ENCODE results near the gene MARK4.

MARK4 gene

DNA sequence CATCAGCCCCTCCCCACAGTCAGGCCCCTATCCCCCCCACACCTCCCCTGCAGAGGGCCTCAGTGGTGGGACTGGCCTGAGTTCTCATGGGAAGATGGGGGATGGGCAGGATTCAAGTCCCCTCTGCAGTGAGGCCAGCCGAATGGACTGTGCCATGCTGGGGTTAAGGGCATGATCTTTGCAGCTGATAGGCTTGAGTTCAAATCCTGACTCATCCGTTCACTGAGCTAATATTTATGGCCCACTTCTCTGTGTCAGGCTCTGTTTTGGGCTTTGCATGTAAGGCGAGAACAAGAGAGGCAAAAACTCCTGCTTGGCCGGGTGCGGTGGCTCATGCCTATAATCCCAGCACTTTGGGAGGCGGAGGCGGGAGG, 20.7 kb downstream of the MARK4 start:
- no peak overlapping the region for H3K9ac ChIP-seq (ENCODE audit: insufficient read length)
- TF ChIP-seq POLR2AphosphoS5 (IDR thresholded peaks at IDR 0.05; ENCODE audit: borderline replicate concordance, low read depth, low read length): no peak
- TF ChIP-seq EZH2 (IDR thresholded peaks at IDR 0.05): no peak
- TF ChIP-seq FOXP2 (optimal IDR thresholded peaks at IDR 0.05; ENCODE audit: control extremely low read depth, extremely low read length, insufficient read depth): no peak

DNA sequence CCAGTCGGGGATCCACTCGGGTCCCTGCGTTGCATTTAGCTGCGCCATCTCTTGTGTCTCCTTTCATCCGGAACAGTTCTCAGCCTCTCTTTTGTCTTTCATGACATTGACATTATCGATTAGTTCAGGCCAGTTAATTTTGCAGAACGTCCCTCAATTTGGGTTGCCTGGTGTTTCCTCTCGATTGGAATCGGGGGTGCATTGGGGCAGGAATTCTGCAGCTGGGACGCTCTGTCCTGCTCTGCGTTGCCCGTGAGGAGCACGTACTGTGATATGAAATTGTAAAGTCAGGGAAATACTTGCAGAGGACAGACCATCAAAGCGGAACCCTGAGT, 22.4 kb downstream of the MARK4 start:
- H3K27ac ChIP-seq: peak overlapping the region; percentile 72
- peak overlapping the region; percentile 11; the same call in 1 of the 2 replicates for H3K4me3 ChIP-seq
- TF ChIP-seq POLR2AphosphoS5 (IDR thresholded peaks at IDR 0.05; ENCODE audit: borderline replicate concordance, low read depth, low read length) (no peak), FOXP2 (optimal IDR thresholded peaks at IDR 0.05; ENCODE audit: control extremely low read depth, extremely low read length, insufficient read depth) (no peak)
- no peaks in the 10 kb centered on the region for H3K9me3 ChIP-seq (ENCODE audit: low read depth, low read length)
- H3K36me3 ChIP-seq (ENCODE audit: insufficient read depth, low read length): peaks cover 6% of the 10 kb centered on the region; the same call in 1 of the 2 replicates
- H3K9ac ChIP-seq (ENCODE audit: insufficient read length): no peak overlapping the region
- no peak for DNase-seq (ENCODE audit: low read depth, low spot score)

More for the DNA sequence above, 20.7 kb downstream of the MARK4 start:
- DNase-seq (ENCODE audit: low read depth, low spot score): no peak
- Histone ChIP-seq H3K27ac (no peak overlapping the region), H3K9me3 (ENCODE audit: low read depth, low read length) (no peaks in the 10 kb centered on the region), H3K36me3 (ENCODE audit: insufficient read depth, low read length) (peaks cover 6% of the 10 kb centered on the region; the same call in 1 of the 2 replicates), H3K4me3 (no peak overlapping the region)

DNA sequence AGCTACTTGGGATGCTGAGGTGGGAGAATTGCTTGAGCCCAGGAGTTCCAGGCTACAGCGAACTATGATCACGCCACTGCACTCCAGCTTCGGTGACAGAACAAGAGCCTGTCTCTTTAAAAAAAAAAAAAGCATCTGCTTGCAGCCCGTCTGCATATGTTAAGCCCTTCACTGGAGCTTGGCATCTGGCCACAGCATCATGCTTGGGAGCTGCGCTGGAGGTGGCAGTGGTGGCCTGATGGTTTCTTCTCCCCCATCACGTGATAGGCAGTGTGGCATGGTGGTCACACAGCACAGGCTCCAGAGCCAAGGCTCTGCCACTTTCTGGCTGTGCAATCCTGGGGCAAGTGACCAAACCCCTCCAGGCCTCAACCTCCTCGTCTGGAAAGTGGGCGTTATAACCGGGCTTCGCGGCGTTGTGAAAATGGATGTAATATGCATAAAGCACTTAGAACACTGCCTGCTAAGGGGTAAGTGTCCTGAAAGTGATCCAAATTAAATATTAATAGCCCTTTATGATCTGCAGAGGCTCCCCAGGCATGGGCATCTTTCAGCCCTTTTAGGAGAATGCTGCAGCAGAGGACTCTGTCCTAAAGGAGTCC, 24.4 kb downstream of the MARK4 start:
- peaks cover 6% of the 10 kb centered on the region; the same call in 1 of the 2 replicates for H3K36me3 ChIP-seq (ENCODE audit: insufficient read depth, low read length)
- no peaks in the 10 kb centered on the region for H3K9me3 ChIP-seq (ENCODE audit: low read depth, low read length)
- H3K4me3 ChIP-seq: no peak overlapping the region
- H3K27ac ChIP-seq: peak overlapping the region; percentile 89; the same call in 1 of the 2 replicates
- peak; percentile 33; the same call in 1 of the 2 replicates for TF ChIP-seq POLR2AphosphoS5 (IDR thresholded peaks at IDR 0.05; ENCODE audit: borderline replicate concordance, low read depth, low read length)
- no peak for TF ChIP-seq FOXP2 (optimal IDR thresholded peaks at IDR 0.05; ENCODE audit: control extremely low read depth, extremely low read length, insufficient read depth)
- TF ChIP-seq EZH2 (IDR thresholded peaks at IDR 0.05): no peak
- DNase-seq (ENCODE audit: low read depth, low spot score): no peak
- no peak overlapping the region for H3K9ac ChIP-seq (ENCODE audit: insufficient read length)

DNA sequence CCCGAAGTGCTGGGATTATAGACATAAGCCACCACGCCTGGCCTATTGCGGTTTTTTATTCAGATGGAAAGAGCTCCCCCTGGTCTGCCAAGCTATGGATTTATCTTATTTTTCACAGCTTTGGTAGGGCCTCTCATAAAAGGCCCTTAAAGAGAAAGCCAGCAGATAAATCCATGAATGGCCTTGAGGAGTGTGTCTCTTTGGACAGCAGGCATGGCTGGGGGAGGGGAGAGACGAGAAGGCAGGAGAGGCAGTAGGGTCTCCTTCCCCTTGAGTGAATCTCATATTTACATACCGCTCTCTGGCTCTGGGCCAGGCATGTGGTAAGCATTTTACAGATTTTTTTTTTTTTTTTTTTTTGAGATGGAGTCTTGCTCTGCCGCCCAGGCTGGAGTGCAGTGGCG, 25.2 kb downstream of the MARK4 start:
- Histone ChIP-seq H3K9ac (ENCODE audit: insufficient read length) (no peak overlapping the region), H3K27ac (peak overlapping the region; percentile 89), H3K9me3 (ENCODE audit: low read depth, low read length) (no peaks in the 10 kb centered on the region), H3K4me3 (peak overlapping the region; percentile 58; the same call in 1 of the 2 replicates), H3K36me3 (ENCODE audit: insufficient read depth, low read length) (peaks cover 5% of the 10 kb centered on the region; the same call in 1 of the 2 replicates)
- no peak for TF ChIP-seq FOXP2 (optimal IDR thresholded peaks at IDR 0.05; ENCODE audit: control extremely low read depth, extremely low read length, insufficient read depth)
- DNase-seq (ENCODE audit: low read depth, low spot score): peak; percentile 65

DNA sequence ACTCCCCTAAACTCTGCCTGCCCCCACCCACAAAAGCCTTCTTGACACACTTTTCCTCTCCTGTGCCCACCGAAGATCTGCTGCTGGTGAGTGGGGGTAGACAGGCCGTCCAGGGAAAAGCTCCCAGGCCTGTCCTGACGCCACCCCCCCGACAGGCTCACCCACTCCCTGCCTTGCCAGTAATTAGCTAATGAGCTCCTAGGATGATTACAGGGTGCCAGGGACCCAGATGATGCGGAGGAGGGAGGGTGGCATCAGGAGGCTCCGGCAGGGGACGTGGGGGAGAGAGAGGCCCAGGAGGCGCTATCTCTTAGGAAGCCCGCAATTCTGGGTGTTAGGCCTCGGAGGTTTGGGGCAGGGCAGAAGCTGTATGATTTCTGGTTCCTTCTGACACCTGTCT, 27.0 kb downstream of the MARK4 start:
- Histone ChIP-seq H3K9me3 (ENCODE audit: low read depth, low read length) (no peaks in the 10 kb centered on the region), H3K9ac (ENCODE audit: insufficient read length) (no peak overlapping the region), H3K36me3 (ENCODE audit: insufficient read depth, low read length) (peaks cover 3% of the 10 kb centered on the region; the same call in 1 of the 2 replicates), H3K4me3 (no peak overlapping the region), H3K27ac (no peak overlapping the region)
- TF ChIP-seq POLR2AphosphoS5 (IDR thresholded peaks at IDR 0.05; ENCODE audit: borderline replicate concordance, low read depth, low read length) (no peak), FOXP2 (optimal IDR thresholded peaks at IDR 0.05; ENCODE audit: control extremely low read depth, extremely low read length, insufficient read depth) (no peak), EZH2 (IDR thresholded peaks at IDR 0.05) (no peak)
- DNase-seq (ENCODE audit: low read depth, low spot score): no peak

DNA sequence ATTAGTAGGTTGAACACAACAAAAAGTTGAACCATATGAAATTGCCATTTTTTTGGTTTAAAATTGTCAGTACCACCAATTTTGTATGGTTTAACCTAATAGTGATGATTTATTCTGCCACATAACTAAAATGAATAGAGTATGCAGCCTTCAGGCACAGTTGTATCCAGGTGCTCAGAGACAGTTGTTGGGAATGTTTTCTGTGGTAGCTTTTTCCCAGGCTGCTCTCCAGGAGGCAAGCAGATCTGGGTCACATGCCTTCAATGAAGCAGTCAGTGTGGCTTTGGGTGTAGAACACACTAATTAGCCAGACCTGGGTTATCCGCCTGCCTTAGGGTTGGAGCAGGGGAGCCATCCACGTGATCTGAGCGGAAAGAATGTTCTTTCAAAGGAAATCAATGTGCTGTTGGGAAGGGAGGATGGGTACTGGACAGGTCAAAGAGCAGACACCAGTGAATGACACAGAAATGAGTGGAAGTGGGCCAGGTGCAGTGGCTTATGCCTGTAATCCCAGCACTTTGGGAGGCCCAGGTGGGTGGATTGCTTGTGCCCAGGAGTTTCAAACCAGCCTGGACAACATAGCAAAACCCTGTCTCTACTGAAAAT, 28.6 kb downstream of the MARK4 start:
- Histone ChIP-seq H3K4me3 (no peak overlapping the region), H3K9me3 (ENCODE audit: low read depth, low read length) (no peaks in the 10 kb centered on the region), H3K36me3 (ENCODE audit: insufficient read depth, low read length) (peaks cover 9% of the 10 kb centered on the region; the same call in 1 of the 2 replicates), H3K9ac (ENCODE audit: insufficient read length) (no peak overlapping the region), H3K27ac (no peak overlapping the region)
- TF ChIP-seq EZH2 (IDR thresholded peaks at IDR 0.05): no peak
- TF ChIP-seq POLR2AphosphoS5 (IDR thresholded peaks at IDR 0.05; ENCODE audit: borderline replicate concordance, low read depth, low read length): no peak
- no peak for TF ChIP-seq FOXP2 (optimal IDR thresholded peaks at IDR 0.05; ENCODE audit: control extremely low read depth, extremely low read length, insufficient read depth)
- no peak for DNase-seq (ENCODE audit: low read depth, low spot score)

DNA sequence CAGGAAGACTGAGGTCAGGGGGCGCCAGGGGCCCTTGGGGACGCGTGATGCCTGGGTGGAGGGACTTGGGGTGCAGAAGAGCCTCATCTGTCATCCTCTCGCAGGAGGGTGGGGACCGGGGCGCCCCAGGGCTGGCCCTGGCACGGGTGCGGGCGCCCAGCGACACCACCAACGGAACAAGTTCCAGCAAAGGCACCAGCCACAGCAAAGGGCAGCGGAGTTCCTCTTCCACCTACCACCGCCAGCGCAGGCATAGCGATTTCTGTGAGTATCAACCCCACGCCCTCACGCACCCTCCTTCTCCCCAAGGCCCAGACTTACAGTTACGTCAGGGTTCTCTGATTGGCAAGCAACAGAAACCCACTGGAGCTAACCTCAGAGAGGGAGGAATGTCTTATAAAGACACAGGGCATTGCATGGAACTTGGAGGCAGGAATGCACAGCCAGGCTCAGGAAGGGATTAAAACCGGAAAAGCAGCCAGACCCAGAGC, 29.4 kb downstream of the MARK4 start:
- DNase-seq (ENCODE audit: low read depth, low spot score): no peak
- no peak for TF ChIP-seq EZH2 (IDR thresholded peaks at IDR 0.05)
- no peak for TF ChIP-seq POLR2AphosphoS5 (IDR thresholded peaks at IDR 0.05; ENCODE audit: borderline replicate concordance, low read depth, low read length)
- TF ChIP-seq FOXP2 (optimal IDR thresholded peaks at IDR 0.05; ENCODE audit: control extremely low read depth, extremely low read length, insufficient read depth): no peak
- peak overlapping the region; percentile 68 for H3K27ac ChIP-seq
- peaks cover 9% of the 10 kb centered on the region; the same call in 1 of the 2 replicates for H3K36me3 ChIP-seq (ENCODE audit: insufficient read depth, low read length)
- no peak overlapping the region for H3K4me3 ChIP-seq
- no peak overlapping the region for H3K9ac ChIP-seq (ENCODE audit: insufficient read length)
- H3K9me3 ChIP-seq (ENCODE audit: low read depth, low read length): no peaks in the 10 kb centered on the region

DNA sequence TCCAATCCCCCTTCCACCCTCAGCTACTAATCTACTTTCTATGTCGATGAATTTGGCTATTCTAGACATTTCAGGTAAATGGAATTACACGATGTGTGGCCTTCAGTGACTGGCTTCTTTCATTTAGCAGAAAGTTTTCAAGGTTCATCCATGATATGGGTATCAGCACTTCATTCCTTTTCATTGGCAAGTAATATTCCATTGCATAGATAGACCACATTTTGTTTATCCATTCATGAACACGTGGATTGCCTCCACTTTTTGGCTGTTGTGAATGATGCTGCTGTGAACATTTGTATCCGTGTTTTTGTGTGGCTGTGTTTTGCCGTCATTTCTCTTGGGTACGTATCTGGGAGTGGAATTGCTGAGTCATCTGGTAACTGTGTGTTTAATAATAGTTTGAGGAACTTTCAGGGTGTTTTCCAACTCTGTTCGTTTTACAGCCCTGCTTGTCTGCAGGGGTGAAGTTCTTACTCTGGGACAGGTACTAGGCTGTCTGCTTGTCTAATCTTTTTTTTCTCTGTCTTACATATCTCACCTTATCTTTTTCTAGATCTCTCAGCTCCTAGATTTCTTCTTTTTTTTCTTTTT, 32.5 kb downstream of the MARK4 start:
- DNase-seq (ENCODE audit: low read depth, low spot score): no peak
- H3K9ac ChIP-seq (ENCODE audit: insufficient read length): no peak overlapping the region
- no peak overlapping the region for H3K4me3 ChIP-seq
- TF ChIP-seq EZH2 (IDR thresholded peaks at IDR 0.05): no peak
- TF ChIP-seq FOXP2 (optimal IDR thresholded peaks at IDR 0.05; ENCODE audit: control extremely low read depth, extremely low read length, insufficient read depth): no peak
- TF ChIP-seq POLR2AphosphoS5 (IDR thresholded peaks at IDR 0.05; ENCODE audit: borderline replicate concordance, low read depth, low read length): no peak
- no peak overlapping the region for H3K27ac ChIP-seq
- H3K9me3 ChIP-seq (ENCODE audit: low read depth, low read length): no peaks in the 10 kb centered on the region
- peaks cover 9% of the 10 kb centered on the region; the same call in 1 of the 2 replicates for H3K36me3 ChIP-seq (ENCODE audit: insufficient read depth, low read length)
